Adrenal gland (tissue), 12 donors: ENCODE data around the gene MTAP. TPM values are rescaled to one million over a fixed set of nuclear protein-coding genes. Genes with fewer than 3 reads are reported as not detected.

Experiments
- DNase-seq, 7 donors: peaks; one replicate each; pipeline ENCODE4 v3.0.0-alpha.2; 2019 to 2020
- H3K27ac ChIP-seq, 5 donors: fragments of 200-600 bp; sonication (generic) in 4 of 5; 1 replicate in 3 of 5; 2 replicates in 2 of 5; pipeline versions ENCODE4 v1.5.1 to v1.8.0; 2016 to 2020; ENCODE audit warnings: mild to moderate bottlenecking in 1 of 5
- H3K27me3 ChIP-seq: fragments of 200-600 bp; 2 replicates; pipeline ENCODE4 v1.8.0; 2021
- H3K36me3 ChIP-seq, 2 donors: fragments of 200-600 bp; replicated peaks in 1 of 2; 1 replicate in 1 of 2; 2 replicates in 1 of 2; pipeline versions ENCODE4 v1.5.1 to v1.8.0; 2018 to 2022
- H3K4me1 ChIP-seq, 2 donors: fragments of 200-600 bp; replicated peaks in 1 of 2; 1 replicate in 1 of 2; 2 replicates in 1 of 2; pipeline versions ENCODE4 v1.5.1 to v1.8.0; 2018 to 2021
- H3K4me3 ChIP-seq, 4 donors: fragments of 200-600 bp; sonication (generic) in 3 of 4; one replicate each; pipeline ENCODE4 v1.5.1; 2016 to 2018
- H3K9me3 ChIP-seq, 3 donors: fragments of 200-600 bp; sonication (generic) in 1 of 3; replicated peaks in 1 of 3; 1 replicate in 2 of 3; 2 replicates in 1 of 3; pipeline versions ENCODE4 v1.5.1 to v1.8.0; 2016 to 2021
- POLR2A ChIP-seq, 2 donors: fragments of 450-650 bp; IDR thresholded peaks; one replicate each; pipeline ENCODE4 v1.6.1; 2017; ENCODE audit warnings: antibody characterized with exemption in 2 of 2, mild to moderate bottlenecking in 2 of 2, moderate library complexity in 1 of 2
- WGBS, 4 donors: extraction: QIAGEN DNeasy Blood & Tissue Kit in 2 of 4; methylation state at CpG; one replicate each; pipeline versions ENCODE4 v1.1.5 to v1.1.7; 2013 to 2017; 5-methylcytosine and 5-hydroxymethylcytosine counted together
- intact Hi-C, 2 donors: fragments of 100-400 bp; cut with DNase I; formaldehyde crosslinking; loops; one replicate each; pipeline versions ENCODE4 v1.14.1 to v1.15.0; 2022 to 2023
- polyA plus RNA-seq, 3 donors: library from polyadenylated mRNA; stranded (reverse); fragments of 200-250 nt in 2 of 3; fragments of 350-450 nt in 1 of 3; fragmentation: Illumina TruSeq in 1 of 3; extraction: RNeasy Lipid Tissue Mini Kit (QIAGEN cat#74804) in 1 of 3; gene quantifications; one replicate each; pipeline ENCODE4 v1.2.3, GENCODE V29; 2013 to 2014
- total RNA-seq, 9 donors: library from RNA; depleted of rRNA in 4 of 9; stranded (reverse); fragments of >200 nt in 4 of 9; fragments of 120-200 nt in 1 of 9; fragmentation: NEBNext Ultra II Directional in 1 of 9; extraction: Animal tissue kit (Norgen Biotek cat#: 25700) in 1 of 9; gene quantifications; one replicate each; pipeline versions ENCODE4 v1.1.0 to v1.2.4, GENCODE V29; 2013 to 2023
- TF ChIP-seq, protein P1 (sequence below), 6 experiments: fragments of 450-650 bp in 4 of 6; fragments of 200-600 bp in 2 of 6; sonication (generic) in 1 of 6; IDR thresholded peaks; 1 replicate in 5 of 6; 2 replicates in 1 of 6; pipeline versions ENCODE4 v1.5.1 to v1.8.0; 2016 to 2021; ENCODE audit warnings: antibody characterized with exemption in 6 of 6, mild to moderate bottlenecking in 2 of 6, moderate library complexity in 1 of 6
- donor health status: healthy with polysubstance abuse.
- donor health status: Bipolar disorder and iron deficiency.
- donor health status: DM: yes; HTN: yes; CAD: no.
- donor health status: DM: no; HTN: no; CAD: no.
- donor health status: DM: no; HTN: no; CAD: no.
- donor health status: DM: yes; HTN: yes; CAD: no.

Gene MTAP
- total and polyA plus RNA-seq, 12 donors: 6.4 to 38.2 (median 21.9) TPM

DNA sequence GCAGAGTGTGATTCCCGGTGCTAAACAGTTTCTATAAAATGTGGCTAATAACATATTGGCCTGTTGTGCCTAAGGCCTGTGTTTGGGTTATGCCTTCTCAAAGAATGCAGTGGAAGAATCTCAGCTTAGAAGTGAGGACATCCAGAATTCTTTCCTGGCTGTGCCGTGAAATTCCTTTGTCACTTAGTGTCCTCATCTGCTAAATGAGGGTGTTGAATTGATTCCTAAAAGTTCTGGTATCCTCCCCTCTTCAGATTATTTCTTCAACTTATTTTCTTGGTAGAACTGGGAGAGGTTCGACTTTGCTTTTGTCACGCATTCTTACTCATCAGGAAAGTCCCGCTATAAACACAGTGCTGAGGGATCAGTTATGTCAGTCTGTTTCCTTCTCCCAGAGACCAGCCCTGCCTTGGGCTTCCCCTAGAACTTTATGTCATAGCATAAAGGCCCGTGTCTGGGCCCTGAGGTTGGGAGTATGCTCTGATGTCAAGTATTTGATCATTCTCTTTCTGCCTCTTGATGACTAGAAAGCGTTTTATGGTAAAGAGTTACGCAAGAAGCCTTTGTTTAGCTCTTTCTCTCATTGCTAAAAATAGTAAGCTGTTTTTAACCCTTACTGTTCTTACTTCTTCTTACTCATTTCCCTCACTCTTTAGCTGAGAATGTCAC is 29.5 kb downstream of the MTAP start:
- intact Hi-C loops: no loop called here
- 64 to 68% (median 64%) methylated on average over 8 of the region's 8 CpGs for WGBS, 4 donors

DNA sequence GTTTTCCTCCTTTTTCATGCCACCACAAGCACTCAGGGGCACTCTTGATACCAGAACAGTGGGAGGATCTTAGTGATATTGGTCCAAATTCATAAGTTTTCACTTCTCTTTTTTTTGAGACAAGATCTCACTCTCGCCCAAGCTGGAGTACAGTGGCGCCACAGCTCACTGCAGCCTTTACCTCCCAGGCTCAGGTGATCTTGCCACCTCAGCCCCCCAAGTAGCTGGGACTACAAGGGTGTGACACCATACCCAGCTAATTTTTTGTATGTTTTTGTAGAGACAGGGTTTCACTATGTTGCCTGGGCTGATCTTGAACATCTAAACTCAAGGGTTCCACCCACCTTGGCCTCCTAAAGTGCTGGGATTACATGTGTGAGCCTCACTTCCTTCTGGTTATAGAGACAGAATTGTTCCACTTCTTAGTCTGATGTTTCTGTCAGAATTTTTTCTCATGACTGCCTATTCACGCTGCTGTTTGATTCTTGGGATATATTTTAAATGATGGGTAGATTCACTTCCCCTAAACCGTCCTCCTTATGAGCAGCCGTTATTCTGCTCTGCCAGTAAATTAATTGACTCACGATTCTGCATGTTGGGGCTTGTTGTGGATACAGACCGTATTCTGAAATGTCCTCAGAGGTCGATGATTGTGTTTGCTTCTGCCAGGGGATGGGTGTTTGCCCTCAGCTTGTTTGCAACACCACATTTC is 30.8 kb downstream of the MTAP start:
- H3K4me3 ChIP-seq: no peak overlapping the region
- no peak overlapping the region for H3K27ac ChIP-seq
- intact Hi-C loops: no loop called here
- peaks cover 0 to 11% of the 10 kb centered on the region in 2 donors for H3K36me3 ChIP-seq
- TF ChIP-seq, protein P1, sequence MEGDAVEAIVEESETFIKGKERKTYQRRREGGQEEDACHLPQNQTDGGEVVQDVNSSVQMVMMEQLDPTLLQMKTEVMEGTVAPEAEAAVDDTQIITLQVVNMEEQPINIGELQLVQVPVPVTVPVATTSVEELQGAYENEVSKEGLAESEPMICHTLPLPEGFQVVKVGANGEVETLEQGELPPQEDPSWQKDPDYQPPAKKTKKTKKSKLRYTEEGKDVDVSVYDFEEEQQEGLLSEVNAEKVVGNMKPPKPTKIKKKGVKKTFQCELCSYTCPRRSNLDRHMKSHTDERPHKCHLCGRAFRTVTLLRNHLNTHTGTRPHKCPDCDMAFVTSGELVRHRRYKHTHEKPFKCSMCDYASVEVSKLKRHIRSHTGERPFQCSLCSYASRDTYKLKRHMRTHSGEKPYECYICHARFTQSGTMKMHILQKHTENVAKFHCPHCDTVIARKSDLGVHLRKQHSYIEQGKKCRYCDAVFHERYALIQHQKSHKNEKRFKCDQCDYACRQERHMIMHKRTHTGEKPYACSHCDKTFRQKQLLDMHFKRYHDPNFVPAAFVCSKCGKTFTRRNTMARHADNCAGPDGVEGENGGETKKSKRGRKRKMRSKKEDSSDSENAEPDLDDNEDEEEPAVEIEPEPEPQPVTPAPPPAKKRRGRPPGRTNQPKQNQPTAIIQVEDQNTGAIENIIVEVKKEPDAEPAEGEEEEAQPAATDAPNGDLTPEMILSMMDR (IDR thresholded peaks at IDR 0.05): no peak
- H3K9me3 ChIP-seq: no peaks in the 10 kb centered on the region
- peaks cover 0 to 25% of the 10 kb centered on the region in 2 donors for H3K4me1 ChIP-seq
- 80 to 90% (median 85%) methylated on average over 8 of the region's 8 CpGs for WGBS, 4 donors
- H3K27me3 ChIP-seq: no peaks in the 10 kb centered on the region
- no peak for DNase-seq

More for the DNA sequence above, 29.5 kb downstream of the MTAP start:
- H3K4me1 ChIP-seq: peaks cover 0 to 23% of the 10 kb centered on the region in 2 donors
- H3K36me3 ChIP-seq: peaks cover 0 to 5% of the 10 kb centered on the region in 2 donors
- no peaks in the 10 kb centered on the region for H3K9me3 ChIP-seq
- H3K4me3 ChIP-seq: no peak overlapping the region
- H3K27ac ChIP-seq: peak overlapping the region in 3 of 5 donors; percentile 0 to 42 (median 6)
- H3K27me3 ChIP-seq: no peaks in the 10 kb centered on the region
- DNase-seq: no peak
- TF ChIP-seq, protein P1 (IDR thresholded peaks at IDR 0.05): no peak
- TF ChIP-seq POLR2A (IDR thresholded peaks at IDR 0.05): no peak

DNA sequence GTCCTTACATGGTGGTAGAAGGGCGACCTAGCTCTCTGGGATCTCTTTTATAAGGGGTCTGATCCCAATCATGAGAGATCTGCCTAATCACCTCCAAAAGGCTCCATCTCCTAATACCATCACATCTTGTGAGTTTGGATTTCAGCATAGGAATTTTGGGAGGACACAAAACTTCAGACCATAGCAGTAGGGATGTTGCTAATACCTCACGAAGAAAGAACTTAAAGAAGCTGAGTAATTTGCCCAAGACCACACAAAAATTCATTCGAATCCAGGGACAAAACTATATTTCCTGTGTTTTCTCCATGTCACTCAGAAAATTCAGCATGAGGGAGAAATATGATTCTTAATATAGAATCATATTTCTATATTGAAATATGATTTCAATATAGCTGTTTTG is 32.7 kb downstream of the MTAP start:
- H3K4me1 ChIP-seq: peaks cover 0 to 25% of the 10 kb centered on the region in 2 donors
- peaks cover 0 to 15% of the 10 kb centered on the region in 2 donors for H3K36me3 ChIP-seq
- H3K9me3 ChIP-seq: no peaks in the 10 kb centered on the region
- H3K27me3 ChIP-seq: no peaks in the 10 kb centered on the region
- no peak for DNase-seq
- TF ChIP-seq POLR2A (IDR thresholded peaks at IDR 0.05): no peak
- TF ChIP-seq, protein P1 (IDR thresholded peaks at IDR 0.05): no peak
- H3K27ac ChIP-seq: no peak overlapping the region
- intact Hi-C loops: no loop called here
- H3K4me3 ChIP-seq: no peak overlapping the region
- WGBS, 4 donors: 91 to 98% (median 95%) methylated on average over 3 of the region's 3 CpGs

DNA sequence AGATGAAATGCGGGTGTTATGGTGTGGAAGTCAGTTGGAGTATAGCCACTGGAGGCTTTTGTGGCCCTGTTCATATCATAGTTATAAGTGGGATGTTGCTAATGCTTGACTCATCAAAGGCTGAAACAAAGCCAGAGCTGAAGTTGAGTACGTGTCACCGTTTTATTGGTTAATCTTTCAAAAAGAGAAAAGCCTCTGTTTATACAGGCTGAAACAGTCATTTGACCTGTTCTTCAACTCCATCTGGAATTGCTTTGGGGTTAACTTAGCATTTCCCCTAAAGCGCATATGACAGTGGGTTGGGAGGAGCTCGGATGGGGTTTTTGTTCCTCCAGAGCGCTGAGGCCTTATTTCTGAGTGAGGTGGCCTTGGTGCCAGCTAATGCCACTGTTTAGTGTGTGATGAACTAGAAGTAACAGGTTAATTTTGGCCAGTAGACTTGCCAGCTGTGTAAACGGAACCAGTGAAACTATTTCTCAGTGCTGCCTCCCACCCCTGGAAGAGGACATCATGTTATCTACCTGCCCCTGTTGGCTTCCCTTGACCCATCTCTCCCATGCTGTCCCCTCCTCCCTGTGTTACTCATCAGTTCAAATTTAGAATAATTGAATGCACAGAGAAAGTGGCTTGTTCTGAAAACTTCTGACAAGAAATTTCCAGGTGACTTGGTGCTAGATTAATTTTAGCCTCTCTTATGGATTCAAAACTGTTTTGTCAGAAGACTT is 34.2 kb downstream of the MTAP start:
- H3K4me1 ChIP-seq: peaks cover 0 to 20% of the 10 kb centered on the region in 2 donors
- DNase-seq: peak in 4 of 7 donors; percentile 42 to 63 (median 55)
- peaks cover 0 to 27% of the 10 kb centered on the region in 2 donors for H3K36me3 ChIP-seq
- no peaks in the 10 kb centered on the region for H3K9me3 ChIP-seq
- TF ChIP-seq POLR2A (IDR thresholded peaks at IDR 0.05): no peak
- TF ChIP-seq, protein P1 (IDR thresholded peaks at IDR 0.05): no peak
- 50 to 66% (median 60%) methylated on average over 7 of the region's 7 CpGs for WGBS, 4 donors
- no peaks in the 10 kb centered on the region for H3K27me3 ChIP-seq
- intact Hi-C loops: no loop called here
- peak overlapping the region in 2 of 5 donors; percentile 60 to 79 for H3K27ac ChIP-seq
- no peak overlapping the region for H3K4me3 ChIP-seq
